GM23248 (cell line): ENCODE results near the gene HDAC10. TPM values are rescaled to one million over a fixed set of nuclear protein-coding genes. Genes with fewer than 3 reads are reported as not detected.

Experiments used
- DNase-seq: peaks from one replicate; pipeline ENCODE4 v3.0.0-alpha.2; 2015
- H2AFZ ChIP-seq: fragments of 200-600 bp; sonication (generic); 2 replicates; pipeline ENCODE4 v1.6.1; 2016; ENCODE audit warnings: antibody characterized with exemption
- H3F3A ChIP-seq: fragments of 200-600 bp; sonication (generic); 2 replicates; pipeline ENCODE4 v1.6.1; 2016; ENCODE audit warnings: mild to moderate bottlenecking, antibody characterized with exemption, mixed run types; ENCODE audit not compliant: insufficient read depth
- H3K27ac ChIP-seq: fragments of 200-600 bp; sonication (generic); 2 replicates; pipeline ENCODE4 v1.5.1; 2016; ENCODE audit warnings: mild to moderate bottlenecking
- H3K27me3 ChIP-seq: fragments of 200-600 bp; sonication (generic); replicated peaks from 2 replicates; pipeline ENCODE4 v1.6.1; 2016; ENCODE audit warnings: mild to moderate bottlenecking; ENCODE audit not compliant: insufficient read depth
- H3K36me3 ChIP-seq: fragments of 200-600 bp; sonication (generic); 2 replicates; pipeline ENCODE4 v1.6.1; 2016; ENCODE audit warnings: low read depth, mild to moderate bottlenecking
- H3K4me1 ChIP-seq: fragments of 200-600 bp; sonication (generic); 2 replicates; pipeline ENCODE4 v1.6.1; 2016; ENCODE audit warnings: mild to moderate bottlenecking; ENCODE audit not compliant: insufficient read depth
- H3K4me2 ChIP-seq: fragments of 200-600 bp; sonication (generic); one replicate; pipeline ENCODE4 v1.6.1; 2016; ENCODE audit warnings: mild to moderate bottlenecking; ENCODE audit not compliant: unreplicated experiment
- H3K4me3 ChIP-seq: fragments of 200-600 bp; sonication (generic); 2 replicates; pipeline ENCODE4 v1.5.1; 2016; ENCODE audit warnings: mild to moderate bottlenecking
- H3K79me2 ChIP-seq: fragments of 200-600 bp; sonication (generic); 2 replicates; pipeline ENCODE4 v1.6.1; 2016; ENCODE audit warnings: mild to moderate bottlenecking; ENCODE audit not compliant: insufficient read depth
- H3K9ac ChIP-seq: fragments of 200-600 bp; sonication (generic); 2 replicates; pipeline ENCODE4 v1.6.1; 2016; ENCODE audit warnings: mild to moderate bottlenecking
- H3K9me2 ChIP-seq: fragments of 200-600 bp; sonication (generic); 2 replicates; pipeline ENCODE4 v1.6.1; 2016; ENCODE audit warnings: mixed run types, mild to moderate bottlenecking, moderate library complexity; ENCODE audit not compliant: insufficient read depth
- H3K9me3 ChIP-seq: fragments of 200-600 bp; sonication (generic); one replicate; pipeline ENCODE4 v1.6.1; 2017; ENCODE audit warnings: low read depth
- H4K20me1 ChIP-seq: fragments of 200-600 bp; sonication (generic); 2 replicates; pipeline ENCODE4 v1.6.0; 2016; ENCODE audit not compliant: insufficient read depth
- EZH2 ChIP-seq: fragments of 200-600 bp; sonication (generic); IDR thresholded peaks from 2 replicates; pipeline ENCODE4 v1.6.1; 2018; ENCODE audit warnings: antibody characterized with exemption, mild to moderate bottlenecking; ENCODE audit not compliant: insufficient read depth, poor library complexity, severe bottlenecking
- EZH2phosphoT487 ChIP-seq: fragments of 200-600 bp; sonication (generic); IDR thresholded peaks from 2 replicates; pipeline ENCODE4 v1.6.1; 2018; ENCODE audit warnings: antibody characterized with exemption, moderate library complexity, mild to moderate bottlenecking, low read depth; ENCODE audit not compliant: insufficient read depth
- WGBS, 2 experiments: methylation state at CpG; one replicate each; pipeline ENCODE4 v1.1.6; 2015 to 2017; ENCODE audit warnings: low lambda C conversion rate in 2 of 2, low coverage in 1 of 2; ENCODE audit errors: missing lambda C conversion rate in 2 of 2; 5-methylcytosine and 5-hydroxymethylcytosine counted together
- in situ Hi-C: fragments of 300-500 bp; cut with MboI; formaldehyde crosslinking; loops from 2 replicates; pipeline ENCODE4 v1.15.0; 2020
- polyA plus RNA-seq: library from polyadenylated mRNA; unstranded; fragments of >200 nt; fragmentation: Nextera tagmentation; extraction: Ambion mirVana; gene quantifications from 2 replicates; pipeline ENCODE4 v1.2.1, GENCODE V29; 2016
- total RNA-seq: library from RNA; depleted of rRNA; stranded (reverse); fragments of >200 nt; shearing (Covaris generic); gene quantifications from 2 replicates; pipeline ENCODE4 v1.2.3, GENCODE V29; 2014

HDAC10 gene
- total and polyA plus RNA-seq, 2 experiments from 2014 or later: 6.6 to 16.8 TPM

GRCh38 chr22:50204571-50204970 is 46.5 kb downstream of the HDAC10 start:
- DNase-seq: no peak
- Histone ChIP-seq H4K20me1 (no peaks in the 10 kb centered on the region), H3K4me1 (peaks cover 8% of the 10 kb centered on the region), H3K9me2 (no peaks in the 10 kb centered on the region), H3F3A (no peaks in the 10 kb centered on the region), H3K4me2 (no peak overlapping the region), H3K9me3 (no peaks in the 10 kb centered on the region), H3K27me3 (no peaks in the 10 kb centered on the region), H3K27ac (no peak overlapping the region), H3K4me3 (no peak overlapping the region), H3K36me3 (peaks cover 10% of the 10 kb centered on the region; the same call in 1 of the 2 replicates), H2AFZ (no peak overlapping the region), H3K79me2 (peaks cover 42% of the 10 kb centered on the region), H3K9ac (no peak overlapping the region)
- TF ChIP-seq EZH2phosphoT487 (no peak), EZH2 (no peak)
- 97% methylated on average over 7 of the region's 7 CpGs for WGBS, 2 experiments
- in situ Hi-C loops: no loop called here

- DNase-seq: no peak
- peaks cover 42% of the 10 kb centered on the region for H3K79me2 ChIP-seq
- H3K4me3 ChIP-seq: no peak overlapping the region
- peaks cover 8% of the 10 kb centered on the region for H3K4me1 ChIP-seq
- H3K4me2 ChIP-seq: no peak overlapping the region
- no peak overlapping the region for H2AFZ ChIP-seq
- H3K9me3 ChIP-seq: no peaks in the 10 kb centered on the region
- in situ Hi-C loops: no loop called here
- WGBS, 2 experiments: 100% methylated on average over 1 of the region's 1 CpG
- no peaks in the 10 kb centered on the region for H3K9me2 ChIP-seq
- H3K9ac ChIP-seq: no peak overlapping the region
- TF ChIP-seq EZH2phosphoT487: no peak
- no peak for TF ChIP-seq EZH2
- H3K27me3 ChIP-seq: no peaks in the 10 kb centered on the region
- H3K27ac ChIP-seq: no peak overlapping the region
- no peaks in the 10 kb centered on the region for H4K20me1 ChIP-seq
- H3K36me3 ChIP-seq: peaks cover 10% of the 10 kb centered on the region; the same call in 1 of the 2 replicates
- H3F3A ChIP-seq: no peaks in the 10 kb centered on the region; the same call in 1 of the 2 replicates
Measured at GRCh38 chr22:50203288-50203687, 47.8 kb downstream of the HDAC10 start.

- Histone ChIP-seq H3K36me3 (peaks cover 10% of the 10 kb centered on the region; the same call in 1 of the 2 replicates), H3K4me1 (peaks cover 8% of the 10 kb centered on the region), H3K9ac (peak overlapping the region; percentile 76), H3K79me2 (peaks cover 42% of the 10 kb centered on the region), H3K9me3 (no peaks in the 10 kb centered on the region), H3K9me2 (no peaks in the 10 kb centered on the region), H3F3A (no peaks in the 10 kb centered on the region; the same call in 1 of the 2 replicates), H2AFZ (no peak overlapping the region), H3K4me2 (peak overlapping the region; percentile 76), H3K27me3 (no peaks in the 10 kb centered on the region), H4K20me1 (no peaks in the 10 kb centered on the region), H3K27ac (no peak overlapping the region), H3K4me3 (peak overlapping the region; percentile 94)
- no peak for DNase-seq
- WGBS, 2 experiments: 59 to 64% methylated on average over 9 to 13 of the region's 13 CpGs
- in situ Hi-C loops: no loop called here
- TF ChIP-seq EZH2phosphoT487: no peak
- no peak for TF ChIP-seq EZH2
Measured at GRCh38 chr22:50202130-50202666, 48.9 kb downstream of the HDAC10 start.

- peak; percentile 68 for DNase-seq
- 4% methylated on average over 60 to 80 of the region's 115 CpGs for WGBS, 2 experiments
- H3K27me3 ChIP-seq: no peaks in the 10 kb centered on the region
- H3K9me2 ChIP-seq: no peaks in the 10 kb centered on the region
- no peaks in the 10 kb centered on the region for H4K20me1 ChIP-seq
- in situ Hi-C loops: no loop called here
- peak overlapping the region; percentile 48; the same call in 1 of the 2 replicates for H2AFZ ChIP-seq
- H3K4me3 ChIP-seq: peak overlapping the region; percentile 94
- H3K9ac ChIP-seq: peak overlapping the region; percentile 76
- H3K79me2 ChIP-seq: peaks cover 42% of the 10 kb centered on the region
- peaks cover 9% of the 10 kb centered on the region; the same call in 1 of the 2 replicates for H3K36me3 ChIP-seq
- peaks cover 8% of the 10 kb centered on the region for H3K4me1 ChIP-seq
- no peak overlapping the region for H3K27ac ChIP-seq
- no peak for TF ChIP-seq EZH2phosphoT487
- no peak for TF ChIP-seq EZH2
- no peaks in the 10 kb centered on the region for H3K9me3 ChIP-seq
- no peaks in the 10 kb centered on the region; the same call in 1 of the 2 replicates for H3F3A ChIP-seq
- peak overlapping the region; percentile 76 for H3K4me2 ChIP-seq
Measured at GRCh38 chr22:50201191-50202129, 49.6 kb downstream of the HDAC10 start.
